CD8-positive, alpha-beta memory T cell (primary cell): ENCODE measurements around the gene CTNNBL1. TPM values are rescaled to one million over a fixed set of nuclear protein-coding genes. Genes with fewer than 3 reads are reported as not detected.
A peak's percentile ranks its signal among the peaks of the same experiment; 100 is the strongest.

ENCODE experiments used
- CTCF ChIA-PET: fragments of 350-600 bp; sonication (Branson Sonifier 250); formaldehyde crosslinking; loops from one replicate; lab custom pipeline; 2021; ENCODE audit warnings: antibody characterized with exemption; lab: Charles Lee
- POLR2A ChIA-PET: fragments of 350-600 bp; sonication (Branson Sonifier 250); formaldehyde crosslinking; loops from one replicate; lab custom pipeline; 2021; ENCODE audit warnings: antibody characterized with exemption; lab: Charles Lee
- DNase-seq, 5 donors: peaks; one replicate each; pipeline versions ENCODE4 v3.0.0 to v3.0.0-alpha.2; 2020 to 2022; ENCODE audit warnings: mixed read lengths in 1 of 5
- H3K27ac ChIP-seq: one replicate; pipeline ENCODE4 v1.7.0; 2013; ENCODE audit warnings: low read depth, mild to moderate bottlenecking, low read length, moderate library complexity
- H3K27me3 ChIP-seq: 2 replicates; pipeline ENCODE4 v1.7.0; 2013; ENCODE audit warnings: low read length, mild to moderate bottlenecking; ENCODE audit not compliant: insufficient read depth, poor library complexity, severe bottlenecking
- H3K36me3 ChIP-seq: 2 replicates; pipeline ENCODE4 v1.7.0; 2013; ENCODE audit warnings: mild to moderate bottlenecking, low read length, moderate library complexity; ENCODE audit not compliant: insufficient read depth
- H3K4me1 ChIP-seq: 2 replicates; pipeline ENCODE4 v1.7.0; 2013; ENCODE audit warnings: mild to moderate bottlenecking, low read length, moderate library complexity; ENCODE audit not compliant: insufficient read depth
- H3K4me3 ChIP-seq: 2 replicates; pipeline ENCODE4 v1.7.0; 2013; ENCODE audit warnings: mild to moderate bottlenecking, low read length
- H3K9me3 ChIP-seq: 2 replicates; pipeline ENCODE4 v1.7.0; 2013; ENCODE audit warnings: mild to moderate bottlenecking, low read length
- H3K27ac Mint-ChIP-seq, 8 donors: one replicate each; pipeline ENCODE4 v1.8.0; 2020 to 2021; ENCODE audit warnings: mixed read lengths in 8 of 8, mild to moderate bottlenecking in 6 of 8, inconsistent platforms in 3 of 8, moderate library complexity in 3 of 8
- H3K27me3 Mint-ChIP-seq, 2 donors: one replicate each; pipeline ENCODE4 v1.8.0; 2020 to 2021; ENCODE audit warnings: mixed read lengths in 2 of 2, mild to moderate bottlenecking in 1 of 2, moderate library complexity in 1 of 2
- H3K36me3 Mint-ChIP-seq, 3 donors: one replicate each; pipeline ENCODE4 v1.8.0; 2020 to 2021; ENCODE audit warnings: mixed read lengths in 3 of 3, inconsistent platforms in 1 of 3, mild to moderate bottlenecking in 1 of 3
- H3K4me1 Mint-ChIP-seq, 3 donors: one replicate each; pipeline ENCODE4 v1.8.0; 2020 to 2021; ENCODE audit warnings: mixed read lengths in 3 of 3, inconsistent platforms in 1 of 3, mild to moderate bottlenecking in 1 of 3
- H3K4me3 Mint-ChIP-seq, 7 donors: one replicate each; pipeline ENCODE4 v1.8.0; 2020 to 2021; ENCODE audit warnings: mixed read lengths in 7 of 7, mild to moderate bottlenecking in 6 of 7, moderate library complexity in 4 of 7, inconsistent platforms in 2 of 7
- H3K9me3 Mint-ChIP-seq, 5 donors: one replicate each; pipeline ENCODE4 v1.8.0; 2020 to 2022; ENCODE audit warnings: mixed read lengths in 5 of 5, mild to moderate bottlenecking in 3 of 5, moderate library complexity in 2 of 5, inconsistent platforms in 1 of 5
- polyA plus RNA-seq: library from polyadenylated mRNA; unstranded; fragments of 300-500 nt; fragmentation: Illumina TruSeq; gene quantifications from one replicate; pipeline ENCODE4 v1.2.3, GENCODE V29; 2021
- total RNA-seq, 2 experiments: library from RNA; stranded (reverse); gene quantifications; one replicate each; pipeline ENCODE4 v1.2.3, GENCODE V29; 2021

Gene CTNNBL1
- total and polyA plus RNA-seq, 3 experiments from 2014 or later = 86.8 to 97.8 (median 88.9) TPM

GRCh38 chr20:37774156-37774555 lies 80.3 kb downstream of the CTNNBL1 start:
- peaks cover 6 to 85% (median 41%) of the 10 kb centered on the region in 3 donors for H3K36me3 Mint-ChIP-seq
- no peak overlapping the region for H3K4me3 Mint-ChIP-seq
- peak overlapping the region in 1 of 8 donors; percentile 54 for H3K27ac Mint-ChIP-seq
- POLR2A ChIA-PET = no interaction called here
- Histone ChIP-seq H3K9me3 (no peaks in the 10 kb centered on the region), H3K4me1 (no peaks in the 10 kb centered on the region), H3K36me3 (peaks cover 7% of the 10 kb centered on the region), H3K4me3 (no peak overlapping the region), H3K27me3 (no peaks in the 10 kb centered on the region), H3K27ac (no peak overlapping the region)
- no peaks in the 10 kb centered on the region for H3K27me3 Mint-ChIP-seq
- H3K4me1 Mint-ChIP-seq = peaks cover 0 to 4% (median 3%) of the 10 kb centered on the region in 3 donors
- no peaks in the 10 kb centered on the region for H3K9me3 Mint-ChIP-seq
- CTCF ChIA-PET = no interaction called here
- no peak for DNase-seq

- Mint-ChIP-seq H3K27me3 (no peaks in the 10 kb centered on the region), H3K36me3 (peaks cover 6 to 83% (median 41%) of the 10 kb centered on the region in 3 donors), H3K27ac (no peak overlapping the region), H3K9me3 (no peaks in the 10 kb centered on the region), H3K4me3 (no peak overlapping the region), H3K4me1 (peaks cover 0 to 5% (median 3%) of the 10 kb centered on the region in 3 donors)
- DNase-seq = no peak
- H3K36me3 ChIP-seq = peaks cover 7% of the 10 kb centered on the region
- ChIA-PET CTCF (no interaction called here), POLR2A (no interaction called here)
- no peaks in the 10 kb centered on the region for H3K9me3 ChIP-seq
- no peaks in the 10 kb centered on the region for H3K4me1 ChIP-seq
- no peaks in the 10 kb centered on the region for H3K27me3 ChIP-seq
- H3K4me3 ChIP-seq = no peak overlapping the region
- no peak overlapping the region for H3K27ac ChIP-seq
These were observed 81.4 kb downstream of the CTNNBL1 start for GRCh38 chr20:37775200-37775599.

- no peak overlapping the region for H3K4me3 ChIP-seq
These were observed 82.2 kb downstream of the CTNNBL1 start for GRCh38 chr20:37776049-37776448.

GRCh38 chr20:37776526-37776925 lies 82.7 kb downstream of the CTNNBL1 start:
- Histone ChIP-seq H3K27me3 (no peaks in the 10 kb centered on the region), H3K4me1 (no peaks in the 10 kb centered on the region), H3K27ac (no peak overlapping the region), H3K36me3 (peaks cover 7% of the 10 kb centered on the region), H3K4me3 (no peak overlapping the region), H3K9me3 (no peaks in the 10 kb centered on the region)
- Mint-ChIP-seq H3K27me3 (no peaks in the 10 kb centered on the region), H3K36me3 (peaks cover 6 to 78% (median 38%) of the 10 kb centered on the region in 3 donors), H3K4me3 (no peak overlapping the region), H3K4me1 (peaks cover 0 to 5% (median 3%) of the 10 kb centered on the region in 3 donors), H3K9me3 (no peaks in the 10 kb centered on the region), H3K27ac (peak overlapping the region in 1 of 8 donors; percentile 5)
- no peak for DNase-seq
- CTCF ChIA-PET = no interaction called here
- POLR2A ChIA-PET = no interaction called here

More at GRCh38 chr20:37776049-37776448, 82.2 kb downstream of the CTNNBL1 start:
- no peak overlapping the region for H3K27ac ChIP-seq
- POLR2A ChIA-PET = no interaction called here
- H3K4me3 Mint-ChIP-seq = no peak overlapping the region
- H3K27ac Mint-ChIP-seq = no peak overlapping the region
- H3K9me3 Mint-ChIP-seq = no peaks in the 10 kb centered on the region
- H3K36me3 ChIP-seq = peaks cover 7% of the 10 kb centered on the region
- no peaks in the 10 kb centered on the region for H3K27me3 Mint-ChIP-seq
- no peaks in the 10 kb centered on the region for H3K4me1 ChIP-seq
- peaks cover 0 to 5% (median 3%) of the 10 kb centered on the region in 3 donors for H3K4me1 Mint-ChIP-seq
- CTCF ChIA-PET = no interaction called here
- DNase-seq = no peak
- peaks cover 6 to 78% (median 38%) of the 10 kb centered on the region in 3 donors for H3K36me3 Mint-ChIP-seq
- H3K9me3 ChIP-seq = no peaks in the 10 kb centered on the region
- no peaks in the 10 kb centered on the region for H3K27me3 ChIP-seq

GRCh38 chr20:37777012-37777950 lies 83.5 kb downstream of the CTNNBL1 start:
- Histone ChIP-seq H3K36me3 (peaks cover 7% of the 10 kb centered on the region), H3K9me3 (no peaks in the 10 kb centered on the region), H3K27ac (no peak overlapping the region), H3K4me3 (no peak overlapping the region), H3K27me3 (no peaks in the 10 kb centered on the region), H3K4me1 (no peaks in the 10 kb centered on the region)
- CTCF ChIA-PET = no interaction called here
- peaks cover 8 to 78% (median 36%) of the 10 kb centered on the region in 3 donors for H3K36me3 Mint-ChIP-seq
- no peak for DNase-seq
- no peaks in the 10 kb centered on the region for H3K9me3 Mint-ChIP-seq
- H3K27me3 Mint-ChIP-seq = no peaks in the 10 kb centered on the region
- no peak overlapping the region for H3K4me3 Mint-ChIP-seq
- H3K27ac Mint-ChIP-seq = no peak overlapping the region
- POLR2A ChIA-PET = no interaction called here
- peaks cover 0 to 5% (median 3%) of the 10 kb centered on the region in 3 donors for H3K4me1 Mint-ChIP-seq

- no peak overlapping the region for H3K4me3 ChIP-seq
- H3K27me3 ChIP-seq = no peaks in the 10 kb centered on the region
- ChIA-PET CTCF (no interaction called here), POLR2A (no interaction called here)
- no peak overlapping the region for H3K4me3 Mint-ChIP-seq
- no peak overlapping the region for H3K27ac ChIP-seq
- H3K9me3 Mint-ChIP-seq = peaks cover 0 to under 1% (median 0%) of the 10 kb centered on the region in 5 donors
- H3K4me1 Mint-ChIP-seq = peaks cover 0 to 5% (median 3%) of the 10 kb centered on the region in 3 donors
- H3K36me3 ChIP-seq = peaks cover 7% of the 10 kb centered on the region
- H3K4me1 ChIP-seq = no peaks in the 10 kb centered on the region
- DNase-seq = no peak
- no peaks in the 10 kb centered on the region for H3K27me3 Mint-ChIP-seq
- peaks cover 10 to 72% (median 33%) of the 10 kb centered on the region in 3 donors for H3K36me3 Mint-ChIP-seq
- H3K27ac Mint-ChIP-seq = no peak overlapping the region
- no peaks in the 10 kb centered on the region for H3K9me3 ChIP-seq
These were observed 84.3 kb downstream of the CTNNBL1 start for GRCh38 chr20:37777988-37778659.

- ChIA-PET CTCF (no interaction called here), POLR2A (no interaction called here)
- H3K27ac Mint-ChIP-seq = no peak overlapping the region
- no peaks in the 10 kb centered on the region for H3K27me3 ChIP-seq
- H3K4me3 ChIP-seq = no peak overlapping the region
- H3K4me1 Mint-ChIP-seq = peaks cover 0 to 9% (median 3%) of the 10 kb centered on the region in 3 donors
- no peaks in the 10 kb centered on the region for H3K4me1 ChIP-seq
- H3K9me3 Mint-ChIP-seq = peaks cover 0 to 4% (median 0%) of the 10 kb centered on the region in 5 donors
- no peak overlapping the region for H3K4me3 Mint-ChIP-seq
- H3K9me3 ChIP-seq = no peaks in the 10 kb centered on the region
- peaks cover 7% of the 10 kb centered on the region for H3K36me3 ChIP-seq
- DNase-seq = no peak
- no peak overlapping the region for H3K27ac ChIP-seq
- no peaks in the 10 kb centered on the region for H3K27me3 Mint-ChIP-seq
- H3K36me3 Mint-ChIP-seq = peaks cover 28 to 70% (median 37%) of the 10 kb centered on the region in 3 donors
These were observed 87.8 kb downstream of the CTNNBL1 start for GRCh38 chr20:37781626-37782025.

GRCh38 chr20:37786043-37786442 lies 92.2 kb downstream of the CTNNBL1 start:
- Histone ChIP-seq H3K27me3 (no peaks in the 10 kb centered on the region), H3K27ac (no peak overlapping the region), H3K36me3 (no peaks in the 10 kb centered on the region), H3K4me3 (no peak overlapping the region), H3K4me1 (no peaks in the 10 kb centered on the region), H3K9me3 (no peaks in the 10 kb centered on the region)
- Mint-ChIP-seq H3K27me3 (no peaks in the 10 kb centered on the region), H3K9me3 (peaks cover 0 to 8% (median 2%) of the 10 kb centered on the region in 5 donors), H3K4me1 (peaks cover 0 to 14% (median 2%) of the 10 kb centered on the region in 3 donors), H3K4me3 (no peak overlapping the region), H3K27ac (no peak overlapping the region), H3K36me3 (peaks cover 44 to 77% (median 52%) of the 10 kb centered on the region in 3 donors)
- no peak for DNase-seq
- POLR2A ChIA-PET = no interaction called here
- CTCF ChIA-PET = no interaction called here
